Neuron (in vitro differentiated cells): Measurements from ENCODE around the gene ERBIN.

Experiments
- H2AFZ ChIP-seq: one replicate; pipeline ENCODE4 v1.6.1; 2013; ENCODE audit warnings: low read depth, mild to moderate bottlenecking, inconsistent platforms, low read length, moderate library complexity
- H3K27me3 ChIP-seq: one replicate; pipeline ENCODE4 v1.6.1; 2013; ENCODE audit warnings: low read length; ENCODE audit not compliant: insufficient read depth
- H3K36me3 ChIP-seq: one replicate; pipeline ENCODE4 v1.6.1; 2013; ENCODE audit warnings: low read length; ENCODE audit not compliant: insufficient read depth
- H3K4me1 ChIP-seq: one replicate; pipeline ENCODE4 v1.6.1; 2013; ENCODE audit warnings: low read length; ENCODE audit not compliant: insufficient read depth
- H3K4me3 ChIP-seq: 2 replicates; pipeline ENCODE4 v1.5.1; 2013; ENCODE audit warnings: mild to moderate bottlenecking, low read length, moderate library complexity
- H3K9me3 ChIP-seq: one replicate; pipeline ENCODE4 v1.6.1; 2013; ENCODE audit warnings: low read length

Gene ERBIN

GRCh38 chr5:65925044-65925600 lies 1.3 kb upstream of the ERBIN start:
- Histone ChIP-seq H3K27me3 (no peaks in the 10 kb centered on the region), H3K36me3 (peaks cover 5% of the 10 kb centered on the region), H3K4me3 (peak overlapping the region; percentile 93), H3K4me1 (peaks cover 16% of the 10 kb centered on the region), H2AFZ (peak overlapping the region; percentile 82), H3K9me3 (no peaks in the 10 kb centered on the region)

- Histone ChIP-seq H3K9me3 (no peaks in the 10 kb centered on the region), H3K36me3 (peaks cover 5% of the 10 kb centered on the region), H2AFZ (peak overlapping the region; percentile 34), H3K4me1 (peaks cover 16% of the 10 kb centered on the region), H3K27me3 (no peaks in the 10 kb centered on the region), H3K4me3 (peak overlapping the region; percentile 93)
These were observed 637 bp upstream of the ERBIN start for GRCh38 chr5:65925601-65926275.

GRCh38 chr5:65926893-65927292 lies 518 bp downstream of the ERBIN start:
- Histone ChIP-seq H3K4me3 (peak overlapping the region; percentile 93), H3K27me3 (no peaks in the 10 kb centered on the region), H3K9me3 (no peaks in the 10 kb centered on the region), H2AFZ (no peak overlapping the region), H3K4me1 (peaks cover 13% of the 10 kb centered on the region), H3K36me3 (peaks cover 8% of the 10 kb centered on the region)

GRCh38 chr5:65927503-65928321 lies 1.3 kb downstream of the ERBIN start:
- Histone ChIP-seq H3K9me3 (peaks cover under 1% of the 10 kb centered on the region), H3K27me3 (no peaks in the 10 kb centered on the region), H3K4me1 (peaks cover 13% of the 10 kb centered on the region), H2AFZ (no peak overlapping the region), H3K4me3 (peak overlapping the region; percentile 93), H3K36me3 (peaks cover 8% of the 10 kb centered on the region)

GRCh38 chr5:65928322-65928752 lies 2.0 kb downstream of the ERBIN start:
- peaks cover 4% of the 10 kb centered on the region for H3K9me3 ChIP-seq
- no peaks in the 10 kb centered on the region for H3K27me3 ChIP-seq
- H2AFZ ChIP-seq = no peak overlapping the region
- H3K4me3 ChIP-seq = peak overlapping the region; percentile 93
- H3K4me1 ChIP-seq = peaks cover 13% of the 10 kb centered on the region
- H3K36me3 ChIP-seq = peaks cover 11% of the 10 kb centered on the region

- Histone ChIP-seq H3K36me3 (peaks cover 11% of the 10 kb centered on the region), H3K9me3 (peaks cover 5% of the 10 kb centered on the region), H2AFZ (no peak overlapping the region), H3K4me3 (peak overlapping the region; percentile 93), H3K4me1 (peaks cover 12% of the 10 kb centered on the region), H3K27me3 (no peaks in the 10 kb centered on the region)
These were observed 2.5 kb downstream of the ERBIN start for GRCh38 chr5:65928860-65929259.

GRCh38 chr5:65932676-65933075 lies 6.3 kb downstream of the ERBIN start:
- Histone ChIP-seq H3K4me3 (no peak overlapping the region), H2AFZ (no peak overlapping the region), H3K27me3 (no peaks in the 10 kb centered on the region), H3K9me3 (peaks cover 5% of the 10 kb centered on the region), H3K4me1 (peaks cover 5% of the 10 kb centered on the region), H3K36me3 (peaks cover 11% of the 10 kb centered on the region)

GRCh38 chr5:65933295-65933694 lies 6.9 kb downstream of the ERBIN start:
- Histone ChIP-seq H3K27me3 (no peaks in the 10 kb centered on the region), H3K36me3 (peaks cover 12% of the 10 kb centered on the region), H3K4me3 (no peak overlapping the region)

GRCh38 chr5:65938256-65938655 lies 11.9 kb downstream of the ERBIN start:
- Histone ChIP-seq H2AFZ (no peak overlapping the region), H3K27me3 (no peaks in the 10 kb centered on the region), H3K4me3 (no peak overlapping the region), H3K36me3 (peaks cover 6% of the 10 kb centered on the region), H3K4me1 (no peaks in the 10 kb centered on the region), H3K9me3 (peaks cover 12% of the 10 kb centered on the region)

More at GRCh38 chr5:65933295-65933694, 6.9 kb downstream of the ERBIN start:
- Histone ChIP-seq H3K4me1 (peaks cover 5% of the 10 kb centered on the region), H2AFZ (no peak overlapping the region), H3K9me3 (peaks cover 6% of the 10 kb centered on the region)

- peaks cover 8% of the 10 kb centered on the region for H3K36me3 ChIP-seq
- H3K9me3 ChIP-seq = peaks cover 10% of the 10 kb centered on the region
- no peak overlapping the region for H3K4me3 ChIP-seq
- no peak overlapping the region for H2AFZ ChIP-seq
- H3K4me1 ChIP-seq = no peaks in the 10 kb centered on the region
- no peaks in the 10 kb centered on the region for H3K27me3 ChIP-seq
These were observed 17.4 kb downstream of the ERBIN start for GRCh38 chr5:65943771-65944170.

GRCh38 chr5:65946198-65946745 lies 19.9 kb downstream of the ERBIN start:
- H3K4me3 ChIP-seq = no peak overlapping the region
- H3K36me3 ChIP-seq = peaks cover 4% of the 10 kb centered on the region
- peaks cover 4% of the 10 kb centered on the region for H3K9me3 ChIP-seq
- H2AFZ ChIP-seq = no peak overlapping the region
- H3K4me1 ChIP-seq = no peaks in the 10 kb centered on the region
- H3K27me3 ChIP-seq = no peaks in the 10 kb centered on the region

GRCh38 chr5:65948115-65948747 lies 21.9 kb downstream of the ERBIN start:
- no peak overlapping the region for H2AFZ ChIP-seq
- peaks cover 5% of the 10 kb centered on the region for H3K9me3 ChIP-seq
- H3K27me3 ChIP-seq = no peaks in the 10 kb centered on the region
- no peak overlapping the region for H3K4me3 ChIP-seq
- H3K4me1 ChIP-seq = no peaks in the 10 kb centered on the region
- peaks cover 4% of the 10 kb centered on the region for H3K36me3 ChIP-seq
